ENCODE results near the gene EFCC1.

- TF ChIP-seq CTCF (IDR thresholded peaks at IDR 0.05; ENCODE audit: low read depth, low read length, poor library complexity, severe bottlenecking) (no peak), EZH2phosphoT487 (IDR thresholded peaks at IDR 0.05; ENCODE audit: borderline replicate concordance, low read length) (no peak)
Measured at GRCh38 chr3:129065016-129065719, 64.1 kb downstream of the EFCC1 start.
